Activated CD4-positive, alpha-beta T cell treated with anti-CD3 and anti-CD28 coated beads, Interleukin-2, amount 50 U/mL, for 48 hours (primary cell): ENCODE data around the gene CNTN1.

Source experiments
- DNase-seq, 2 experiments: peaks; one replicate each; pipeline ENCODE4 v3.0.0-alpha.2; 2020

CNTN1 gene

DNA sequence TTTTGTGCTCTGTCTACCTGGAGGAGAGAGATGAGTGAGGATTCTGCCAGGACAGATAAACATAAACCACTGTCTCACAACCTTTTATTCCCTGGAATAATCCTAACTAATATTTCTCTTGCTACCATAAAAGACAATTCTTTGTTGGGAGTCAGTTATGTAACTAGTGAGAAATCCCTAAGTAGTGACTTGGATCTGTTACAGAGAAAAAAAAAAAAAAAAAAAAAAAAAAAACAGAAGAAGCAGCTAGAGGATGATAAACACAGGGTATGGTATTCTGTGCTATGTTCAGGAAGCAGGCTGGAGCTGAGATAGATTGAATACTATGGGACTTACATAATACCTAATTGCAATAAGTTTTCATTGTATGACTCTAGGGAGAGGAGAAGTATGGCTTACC, 178.7 kb downstream of the CNTN1 start:
- no peak for DNase-seq

DNA sequence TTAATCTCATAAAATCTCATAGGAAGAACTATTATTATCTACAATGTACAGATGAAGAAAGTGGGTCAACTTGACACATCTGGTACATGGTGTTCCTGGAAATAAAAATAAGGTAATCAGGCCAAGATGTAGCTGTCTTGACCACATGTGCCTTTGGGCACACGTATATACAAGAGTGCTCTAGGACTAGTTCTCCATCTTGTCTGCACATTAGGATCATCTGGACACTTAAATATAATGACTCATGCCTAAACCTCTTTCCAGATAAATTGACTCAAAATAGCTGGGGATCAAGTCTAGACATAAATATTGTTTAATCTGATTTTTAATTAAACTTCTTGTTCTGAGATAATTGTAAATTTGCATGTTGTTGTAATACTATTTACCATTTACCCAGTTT, 182.6 kb downstream of the CNTN1 start:
- DNase-seq, result no peak

DNA sequence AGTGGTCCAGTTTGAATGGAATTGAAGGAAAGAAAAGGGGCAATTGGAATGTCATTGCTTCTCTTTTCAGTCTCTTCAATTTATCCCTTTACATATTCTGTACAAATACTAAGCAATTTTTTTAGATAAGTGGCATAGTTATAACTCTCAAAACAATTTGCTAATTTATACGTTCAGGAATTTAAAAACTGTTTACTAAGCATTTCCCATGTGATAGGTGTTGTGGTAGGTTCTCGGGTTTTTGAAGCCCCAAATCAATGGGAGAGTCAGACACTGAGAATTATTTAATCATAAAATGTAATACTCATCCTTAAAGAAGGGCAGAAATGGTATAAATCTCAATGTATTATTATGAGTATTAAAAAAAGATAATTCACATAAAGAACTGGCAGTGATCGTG, 197.1 kb downstream of the CNTN1 start:
- no peak for DNase-seq

DNA sequence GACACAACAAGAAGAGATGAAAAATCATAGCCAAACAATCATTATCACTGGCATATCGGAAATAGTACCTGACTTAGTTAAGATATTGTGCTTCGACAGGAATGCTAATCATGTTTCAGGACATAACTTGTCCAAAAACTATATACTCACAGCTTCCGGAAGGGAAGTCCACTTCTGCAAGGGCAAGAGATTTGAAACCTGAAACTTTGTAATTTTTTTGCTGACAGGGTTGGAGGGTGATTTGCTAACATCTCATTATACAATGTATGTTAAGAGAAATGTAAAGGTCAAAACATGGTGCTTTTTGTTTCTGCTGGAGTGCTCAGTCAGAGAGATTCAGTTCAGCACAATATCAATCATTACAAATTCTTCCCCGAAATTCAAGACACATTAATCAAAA, 200.3 kb downstream of the CNTN1 start:
- DNase-seq, result no peak

DNA sequence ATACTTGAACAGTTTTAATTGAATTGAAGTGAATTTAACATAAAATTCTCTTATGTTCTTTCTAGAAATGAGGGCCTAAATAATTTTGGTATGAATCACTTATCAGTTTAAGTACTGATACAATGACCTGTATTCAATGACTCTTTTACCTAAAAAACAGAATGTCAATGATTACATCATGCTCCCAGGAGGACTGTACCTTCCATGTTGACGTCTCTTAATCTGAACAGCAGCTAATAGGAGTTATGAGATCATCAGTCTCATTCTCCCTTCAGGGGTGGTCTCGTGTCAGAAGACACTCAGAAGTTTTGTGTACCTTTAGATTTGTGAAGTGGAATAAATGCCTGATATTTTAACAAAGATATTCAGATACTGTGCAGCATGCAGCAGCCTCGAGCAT, 206.3 kb downstream of the CNTN1 start:
- DNase-seq, result no peak

DNA sequence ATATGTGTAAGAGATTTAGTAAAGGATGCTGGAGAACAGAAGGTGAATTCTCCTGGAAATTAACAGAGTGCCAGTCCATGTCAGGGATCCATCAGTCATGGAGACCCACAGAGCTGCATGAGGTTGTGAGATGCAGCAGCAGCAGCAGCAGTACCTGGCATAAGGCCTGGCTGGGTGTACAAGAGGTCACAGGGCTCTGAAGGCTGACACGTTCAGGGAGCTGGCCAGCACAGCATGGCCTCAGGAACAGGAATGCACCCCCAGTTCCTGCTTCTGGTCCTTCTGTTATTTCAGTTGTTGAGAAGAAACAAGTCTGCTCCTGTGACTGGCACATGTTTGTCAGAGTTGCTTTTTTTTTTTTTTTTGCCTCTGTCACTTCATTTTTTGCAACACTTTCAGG, 210.8 kb downstream of the CNTN1 start:
- no peak for DNase-seq

DNA sequence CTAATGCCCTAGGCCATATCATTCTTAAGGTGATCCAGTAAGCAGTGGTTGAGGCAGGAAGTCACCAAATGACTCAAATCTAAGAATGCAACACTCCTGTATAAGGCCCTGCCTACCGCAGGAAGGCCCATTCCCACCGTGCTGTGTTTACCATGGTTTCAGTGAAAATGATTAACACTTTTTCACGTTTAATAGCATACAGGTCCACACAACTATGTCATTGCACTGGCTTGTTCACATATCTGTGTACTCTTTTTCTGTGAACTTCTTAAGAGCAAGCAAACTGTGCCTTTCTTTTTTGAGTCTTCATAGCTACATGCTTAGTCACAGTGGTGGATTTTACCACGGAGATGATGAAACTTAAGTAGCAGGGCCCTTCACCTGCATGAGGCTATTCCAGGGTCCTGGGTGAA, 214.9 kb downstream of the CNTN1 start:
- no peak for DNase-seq

DNA sequence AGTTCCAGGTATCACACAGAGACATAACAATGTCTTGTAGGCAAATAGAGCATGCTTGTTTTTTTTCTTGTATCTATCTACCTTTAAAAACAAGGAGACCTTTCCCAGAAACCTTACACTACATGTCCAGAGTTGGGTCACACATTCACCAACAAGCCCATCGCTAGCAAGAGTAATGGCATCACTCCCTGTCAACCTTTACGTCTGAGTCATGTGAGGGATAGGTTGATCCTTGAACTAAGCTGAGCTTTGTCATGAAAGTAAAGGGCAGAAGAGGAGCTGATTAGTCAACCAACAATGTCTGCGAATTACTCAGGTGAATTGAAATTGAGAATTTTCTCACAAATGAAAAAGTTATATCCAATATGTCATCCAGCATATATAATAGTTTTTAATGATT, 219.4 kb downstream of the CNTN1 start:
- DNase-seq, result no peak

DNA sequence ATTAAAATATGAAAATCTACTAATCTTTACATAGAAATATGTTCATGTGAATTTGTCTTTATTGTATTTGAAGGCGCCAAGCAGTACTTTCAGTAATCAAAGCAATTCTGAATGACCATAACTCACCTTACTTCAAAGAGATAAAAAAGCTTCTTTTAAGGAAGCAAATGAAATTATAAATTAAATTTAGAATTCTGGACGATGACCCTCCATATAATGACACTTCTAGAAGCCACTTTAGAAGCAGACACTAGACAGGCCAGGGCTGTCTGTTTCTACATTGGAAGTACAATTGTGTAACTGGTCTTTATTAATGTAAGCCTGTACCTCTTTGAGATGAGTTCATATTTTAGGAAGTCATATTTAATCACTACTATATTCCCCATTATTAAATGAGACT, 222.9 kb downstream of the CNTN1 start:
- DNase-seq, result no peak

DNA sequence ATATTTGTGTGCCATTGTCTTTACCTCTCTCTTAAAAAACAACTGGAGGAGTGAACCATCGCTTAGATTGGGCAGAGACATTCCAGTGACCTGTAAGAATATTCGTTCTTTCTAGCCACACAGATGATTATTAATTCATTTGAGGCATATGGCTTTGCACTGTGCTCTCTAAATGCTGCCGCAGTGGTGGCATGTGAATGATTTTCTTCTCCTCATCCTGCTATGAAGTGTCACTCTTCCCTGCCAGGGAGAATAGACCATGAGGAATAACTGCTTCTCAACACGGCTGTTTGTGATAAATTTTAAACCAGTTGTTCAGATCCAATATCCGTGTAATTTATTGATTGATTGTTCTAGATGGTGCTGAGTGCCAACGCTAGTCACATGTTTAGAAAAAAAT, 225.3 kb downstream of the CNTN1 start:
- no peak for DNase-seq

DNA sequence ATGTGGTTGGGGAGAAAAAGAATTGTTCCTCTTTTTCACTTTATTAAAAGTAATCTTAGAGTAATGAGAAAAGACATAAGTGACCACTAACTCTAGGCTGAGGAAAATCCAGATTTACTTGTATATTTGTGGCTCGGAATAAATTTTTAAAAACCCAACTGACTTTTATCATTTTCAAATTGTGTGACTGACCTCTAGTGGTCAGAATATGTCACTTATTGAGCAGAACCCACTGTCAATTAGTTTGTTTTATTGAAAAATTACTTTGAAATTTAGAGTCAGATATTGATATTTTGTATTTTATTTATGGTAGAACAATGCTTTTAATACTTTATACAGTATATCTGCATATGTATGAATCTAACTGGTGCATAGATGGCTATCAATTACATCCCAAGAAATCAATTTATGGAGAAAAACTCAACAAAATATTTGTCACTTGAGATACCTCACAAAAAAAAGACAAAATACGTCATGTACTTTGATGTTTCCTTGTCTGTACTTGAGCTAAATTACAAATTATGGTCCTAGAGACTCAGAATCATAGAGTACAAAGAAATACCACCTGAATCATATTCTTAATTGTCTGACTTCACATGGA, 229.4 kb downstream of the CNTN1 start:
- DNase-seq, result no peak

DNA sequence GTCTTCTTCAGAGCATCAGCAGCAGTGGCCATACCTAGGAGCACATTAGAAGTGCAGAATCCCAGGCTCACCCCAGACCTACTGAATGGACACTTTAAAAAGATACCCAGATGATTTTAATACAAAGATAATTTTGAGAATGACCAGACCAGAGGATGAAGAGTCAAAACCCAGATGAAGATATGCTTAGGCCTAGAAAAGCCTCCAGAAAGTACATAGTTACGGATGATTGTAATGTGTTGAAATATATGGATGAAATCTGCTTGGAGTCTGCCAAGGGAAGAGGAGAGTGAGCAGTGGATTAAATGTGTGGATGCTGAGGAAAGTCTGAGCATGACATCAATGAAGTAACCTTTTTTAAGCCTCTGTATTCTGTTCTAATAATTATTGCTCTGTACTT, 245.7 kb downstream of the CNTN1 start:
- DNase-seq, result no peak

DNA sequence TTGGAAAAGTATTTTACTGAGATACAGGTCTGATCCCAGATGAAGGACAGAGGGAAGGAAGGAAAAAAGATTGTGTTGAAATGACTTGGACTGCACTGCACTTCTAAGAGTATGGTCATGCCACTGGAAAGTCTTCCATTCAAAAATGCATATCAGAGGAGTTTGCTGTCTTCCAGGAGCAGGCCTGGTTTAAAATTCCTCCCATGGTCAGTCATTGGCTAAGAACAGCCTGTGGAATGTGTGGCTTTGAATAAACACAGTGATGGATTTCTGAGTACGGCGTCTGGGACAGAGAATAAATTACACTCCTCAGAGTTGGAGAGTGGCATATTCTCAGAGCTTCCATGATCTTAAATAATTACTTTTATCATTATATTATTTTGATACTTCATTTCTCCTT, 250.1 kb downstream of the CNTN1 start:
- DNase-seq, result no peak

DNA sequence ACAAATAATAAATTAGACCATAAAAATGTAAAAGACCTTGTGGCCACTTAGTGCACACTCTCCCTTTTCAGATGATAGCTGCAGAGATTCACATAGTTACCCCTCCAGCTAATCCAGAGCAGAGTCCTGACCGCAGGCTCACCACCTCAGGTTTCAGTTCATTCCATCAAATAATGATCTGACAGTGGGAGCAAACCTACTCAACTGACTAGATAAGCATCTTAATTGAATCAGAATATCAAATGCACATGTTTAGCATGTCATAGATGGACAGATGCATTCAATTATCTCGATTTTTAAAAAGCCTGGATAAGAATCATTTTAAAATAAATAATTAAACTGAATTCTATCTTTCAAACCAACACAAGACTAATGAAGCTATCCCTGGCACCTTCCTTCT, 253.5 kb downstream of the CNTN1 start:
- DNase-seq, result no peak

DNA sequence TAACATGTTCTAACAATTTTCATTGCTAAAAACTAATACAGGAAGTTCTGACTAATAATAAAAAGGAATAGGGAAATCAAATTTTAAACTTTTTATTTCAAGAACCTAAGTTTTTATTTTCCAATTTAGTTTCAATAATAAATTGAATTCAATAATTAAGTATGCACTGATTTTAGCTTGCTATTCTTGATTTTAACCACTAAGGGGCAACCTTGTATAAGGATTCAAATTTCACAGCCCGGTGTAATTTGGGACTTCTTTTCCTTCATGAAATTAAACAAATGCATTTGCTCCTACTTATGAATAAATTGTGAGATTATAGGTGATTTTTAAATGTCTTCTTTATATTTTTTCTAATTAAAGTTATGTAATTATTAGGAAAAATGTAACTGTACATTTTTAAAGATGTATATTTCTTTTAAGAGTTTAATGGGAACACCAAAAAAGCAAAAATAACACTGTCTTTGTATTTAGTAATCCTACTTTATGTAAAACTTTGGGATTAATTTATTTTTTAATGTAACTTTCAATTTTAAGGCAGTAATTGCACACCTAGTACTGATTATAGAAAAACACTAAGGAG, 254.5 kb downstream of the CNTN1 start:
- DNase-seq, result no peak

DNA sequence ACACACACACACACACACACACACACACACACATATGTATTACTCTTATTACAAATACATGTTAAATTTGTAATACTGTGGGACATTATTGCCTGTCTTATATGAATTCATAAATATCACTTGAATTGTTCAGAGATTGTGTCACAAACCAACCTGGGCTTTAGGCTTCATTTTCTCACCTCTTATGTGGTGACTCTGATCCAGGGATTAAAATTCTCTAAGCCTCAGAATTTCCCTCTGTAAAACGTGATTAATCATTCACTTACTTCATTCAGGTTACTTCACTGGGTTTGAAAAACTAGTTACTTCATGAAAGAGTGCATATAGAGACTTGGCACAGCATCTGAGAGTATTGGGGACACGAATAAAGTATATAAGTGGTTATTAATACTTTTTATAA, 255.6 kb downstream of the CNTN1 start:
- DNase-seq, result no peak

DNA sequence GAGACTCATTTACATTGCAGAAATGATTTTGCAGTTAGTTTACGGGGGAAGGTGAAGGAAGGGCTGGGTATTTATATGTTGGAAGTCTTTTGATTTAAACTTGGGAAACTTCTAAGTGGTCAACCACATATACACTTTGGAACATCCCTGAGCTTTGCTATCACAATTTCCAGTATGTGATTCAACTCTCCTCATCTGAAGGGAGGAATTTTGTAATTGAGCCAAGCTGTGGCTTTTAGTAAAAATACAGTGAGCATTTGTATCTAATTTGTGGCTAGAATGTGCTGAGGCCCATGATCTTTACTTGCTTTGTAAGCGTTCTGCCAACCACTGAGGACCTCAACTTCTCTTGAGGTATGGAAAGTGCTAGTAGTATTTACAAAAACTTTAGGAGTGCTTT, 260.8 kb downstream of the CNTN1 start:
- no peak for DNase-seq

DNA sequence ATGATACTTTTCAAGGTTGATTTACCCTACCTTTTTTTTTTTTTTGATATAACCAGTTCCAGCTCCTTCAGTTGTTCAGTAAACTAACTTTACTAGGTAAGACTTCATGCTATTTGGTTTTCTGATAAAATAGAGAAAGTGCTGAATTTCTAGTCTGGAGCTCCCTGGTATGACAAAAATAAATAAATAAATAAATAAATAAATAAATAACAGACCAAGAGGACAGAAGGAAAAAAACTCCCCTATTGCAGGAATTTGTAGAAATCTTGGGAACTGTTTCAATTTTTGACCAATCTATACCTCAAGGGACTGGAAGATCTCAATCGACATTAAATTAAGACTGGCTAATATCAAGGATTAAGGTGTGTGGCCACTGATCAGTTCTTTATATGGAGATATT, 265.2 kb downstream of the CNTN1 start:
- DNase-seq, result no peak

DNA sequence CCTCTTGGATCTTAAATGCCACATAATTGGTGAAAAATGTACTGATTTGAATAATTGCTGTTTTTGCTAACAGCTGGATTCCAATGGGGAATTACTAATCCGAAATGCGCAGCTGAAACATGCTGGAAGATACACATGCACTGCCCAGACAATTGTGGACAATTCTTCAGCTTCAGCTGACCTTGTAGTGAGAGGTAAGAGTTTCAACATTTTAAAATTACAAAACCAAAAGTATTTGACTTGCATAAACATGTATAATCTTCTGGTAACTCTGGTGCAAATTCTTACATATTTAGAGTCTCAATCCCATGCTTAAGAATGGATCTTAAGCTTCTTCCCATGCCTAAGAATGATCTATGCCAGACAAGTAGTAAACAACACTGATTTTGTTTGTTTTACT, 266.8 kb downstream of the CNTN1 start:
- no peak for DNase-seq

DNA sequence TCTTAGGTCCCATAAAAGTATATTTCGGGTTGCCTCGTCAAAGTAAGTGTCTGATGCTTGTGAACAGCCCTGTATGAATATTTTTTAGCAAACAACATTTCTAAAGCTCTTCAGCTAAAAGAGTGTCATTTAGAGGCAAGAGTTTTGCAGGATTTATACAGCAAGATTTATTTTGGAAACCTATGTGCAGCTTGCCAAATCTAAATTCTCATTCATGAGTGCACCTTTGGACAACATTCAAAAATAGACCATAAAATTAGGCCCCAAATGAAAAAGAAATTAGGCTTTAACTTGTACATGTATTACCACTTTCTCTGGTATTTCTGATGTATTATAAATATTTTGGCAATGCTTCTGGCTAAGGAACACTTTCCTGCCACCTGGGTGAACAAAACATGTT, 271.5 kb downstream of the CNTN1 start:
- DNase-seq, result no peak

DNA sequence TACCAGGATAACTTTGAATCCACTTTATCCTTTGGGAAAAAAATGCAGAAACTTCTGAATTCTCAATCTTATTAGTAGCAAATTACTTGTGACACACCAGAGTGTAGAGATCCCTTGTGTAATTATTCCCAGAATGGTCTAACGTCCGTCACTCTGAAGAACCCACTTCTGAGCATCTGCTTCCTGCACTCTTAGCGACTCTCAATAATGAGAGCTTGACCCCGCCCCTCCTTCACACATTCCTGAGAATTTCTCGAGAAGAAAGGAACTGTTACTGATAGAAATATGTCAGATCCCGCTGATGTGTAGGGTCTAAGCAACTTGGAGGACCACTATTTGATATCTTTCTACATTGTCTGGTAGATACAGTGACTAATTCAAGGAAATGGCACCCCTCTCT, 277.6 kb downstream of the CNTN1 start:
- no peak for DNase-seq

DNA sequence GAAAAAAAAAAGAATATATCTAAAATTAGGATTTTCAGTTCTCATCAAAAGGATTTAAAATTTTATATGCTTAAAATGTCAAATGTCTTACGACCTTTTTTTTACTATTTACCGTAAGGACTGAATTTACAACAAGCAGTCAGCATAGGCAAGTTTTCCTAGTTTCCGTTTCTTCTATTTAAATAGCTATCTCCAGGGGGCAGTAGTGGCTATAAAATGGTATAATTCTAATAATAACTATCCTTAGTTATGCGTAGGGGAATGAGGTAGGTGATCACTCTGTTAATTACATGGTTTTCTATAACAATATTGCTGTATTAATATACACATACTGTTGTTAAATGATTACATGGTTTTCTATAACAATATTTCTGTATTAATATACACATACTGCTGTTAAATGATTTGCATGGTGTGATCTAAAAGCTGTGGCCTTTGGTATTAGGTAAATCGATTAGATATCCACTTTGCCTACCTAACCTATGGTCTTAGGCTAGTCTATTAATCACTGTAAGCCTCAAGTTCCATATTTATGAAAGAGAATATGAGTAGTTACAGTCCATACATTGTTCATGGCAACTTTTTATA, 278.2 kb downstream of the CNTN1 start:
- no peak for DNase-seq

DNA sequence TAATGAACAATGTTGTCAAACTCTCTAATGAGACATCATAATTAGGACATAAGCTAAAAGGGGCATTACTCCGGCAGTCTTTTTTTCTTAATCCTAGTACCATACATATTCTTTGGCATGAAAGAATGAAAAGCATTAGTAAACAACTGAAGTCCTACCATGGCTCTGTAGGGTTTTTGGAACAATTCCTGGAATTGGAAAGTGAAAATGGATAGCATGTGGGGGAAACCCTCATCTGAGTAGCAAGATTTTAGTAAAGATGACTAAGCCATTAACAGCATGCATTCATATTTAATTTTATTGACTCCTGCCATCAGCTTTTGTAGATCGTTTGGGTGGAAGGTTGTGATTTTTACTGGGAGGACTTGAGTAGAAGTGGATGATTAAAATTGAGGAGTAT, 279.7 kb downstream of the CNTN1 start:
- DNase-seq, result no peak

DNA sequence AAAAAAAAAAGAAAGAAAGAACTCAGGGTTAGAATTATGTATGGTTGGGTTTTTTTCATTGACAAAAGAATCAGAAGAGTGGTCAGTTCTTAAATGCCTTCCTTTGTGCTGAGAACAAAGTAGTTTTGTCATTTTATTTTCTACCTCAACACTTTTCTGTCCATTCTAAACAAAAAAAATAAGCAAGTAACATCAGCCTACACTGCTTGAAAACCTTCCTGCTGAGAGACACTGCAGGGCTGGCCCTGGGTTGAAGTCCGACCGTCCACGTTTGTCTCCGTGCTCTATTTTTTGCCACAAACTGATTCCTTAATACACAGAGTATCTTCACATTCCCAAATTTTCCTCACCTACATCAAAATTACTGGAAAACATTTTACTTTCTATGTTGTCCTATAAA, 284.3 kb downstream of the CNTN1 start:
- no peak for DNase-seq

DNA sequence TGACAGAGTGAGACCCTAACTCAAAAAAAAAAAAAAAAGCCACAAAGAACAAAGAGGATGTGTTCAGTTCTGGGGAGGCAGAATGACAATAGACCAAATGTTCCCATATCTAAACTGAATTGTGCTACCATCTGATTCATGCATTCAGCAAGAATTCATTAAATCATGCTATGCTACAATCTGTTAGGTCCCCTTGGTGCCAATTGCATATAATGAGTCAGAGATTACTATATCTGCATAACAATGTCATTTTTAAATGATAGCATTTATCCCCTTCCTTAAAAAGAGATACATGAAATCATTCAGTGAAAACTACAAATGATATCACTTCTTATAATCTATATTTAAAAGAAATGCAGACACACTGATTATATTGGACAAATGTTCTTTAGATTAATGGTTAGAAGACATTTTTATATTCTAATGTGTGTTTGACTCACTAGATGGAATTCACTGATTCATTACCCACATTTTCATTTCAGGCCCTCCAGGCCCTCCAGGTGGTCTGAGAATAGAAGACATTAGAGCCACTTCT, 288.3 kb downstream of the CNTN1 start:
- DNase-seq, result no peak
